Endothelial cell of umbilical vein (primary cell): Measurements from ENCODE around the gene TTC1. TPM values are rescaled to one million over a fixed set of nuclear protein-coding genes. Genes with fewer than 3 reads are reported as not detected.

ENCODE experiments used
- BruUV-seq: library from RNA; stranded (reverse); fragments of 400-500 nt; replicated peaks from 2 replicates; lab custom pipeline; 2021; lab: Mats Ljungman, UMichigan
- CTCF ChIA-PET: fragments of 300-600, 350-600 bp; sonication (Branson Sonifier 250); formaldehyde crosslinking; loops from one replicate; lab custom pipeline; 2021; ENCODE audit warnings: antibody characterized with exemption, inconsistent platforms; lab: Charles Lee
- POLR2A ChIA-PET: fragments of 300-600, 350-600 bp; sonication (Branson Sonifier 250); formaldehyde crosslinking; loops from one replicate; lab custom pipeline; 2021; ENCODE audit warnings: antibody characterized with exemption, inconsistent platforms; lab: Charles Lee
- DNase-seq: peaks from one replicate; pipeline ENCODE4 v3.0.0-alpha.2; 2011; ENCODE audit warnings: low read depth, low spot score
- FAIRE-seq: peaks from 2 replicates; lab custom pipeline; 2011; peaks lifted over from hg19 to GRCh38; lab: Jason Lieb, UNC
- H2AFZ ChIP-seq: 2 replicates; pipeline ENCODE4 v1.6.0; 2012; ENCODE audit warnings: low read depth, low read length, control low read depth, inconsistent platforms
- H3K27ac ChIP-seq: 2 replicates; pipeline ENCODE4 v1.5.1; 2011; ENCODE audit warnings: low read depth, mild to moderate bottlenecking, control low read depth, low read length, moderate library complexity; ENCODE audit not compliant: insufficient read depth
- H3K27me3 ChIP-seq, 2 experiments: 2 replicates each; pipeline versions ENCODE4 v1.6.0 to v1.6.1; 2011; ENCODE audit warnings: low read length in 2 of 2, mixed read lengths in 1 of 2; ENCODE audit not compliant: control insufficient read depth in 2 of 2, insufficient read depth in 2 of 2
- H3K36me3 ChIP-seq, 2 experiments: 2 replicates in 1 of 2; 3 replicates in 1 of 2; pipeline ENCODE4 v1.5.1; 2011; ENCODE audit warnings: low read length in 2 of 2, mild to moderate bottlenecking in 1 of 2, moderate library complexity in 1 of 2; ENCODE audit not compliant: control insufficient read depth in 2 of 2, insufficient read depth in 2 of 2; ENCODE audit errors: extremely low read depth in 1 of 2
- H3K4me1 ChIP-seq: 3 replicates; pipeline ENCODE4 v1.5.1; 2011; ENCODE audit warnings: mild to moderate bottlenecking, low read length; ENCODE audit not compliant: control insufficient read depth, insufficient read depth; ENCODE audit errors: extremely low read depth
- H3K4me2 ChIP-seq: 2 replicates; pipeline ENCODE4 v1.6.1; 2011; ENCODE audit warnings: low read length, control low read depth, mixed read lengths; ENCODE audit not compliant: insufficient read depth
- H3K4me3 ChIP-seq, 3 experiments: fragments of 200-600 bp in 1 of 3; sonication (generic), shearing (Covaris generic) in 1 of 3; replicated peaks in 1 of 3; 2 replicates each; pipeline ENCODE4 v1.5.1; 2011 to 2016; ENCODE audit warnings: control low read depth in 3 of 3, low read length in 3 of 3, mild to moderate bottlenecking in 2 of 3, inconsistent platforms in 1 of 3, low read depth in 1 of 3, moderate library complexity in 1 of 3; ENCODE audit not compliant: insufficient read depth in 1 of 3
- H3K79me2 ChIP-seq: 2 replicates; pipeline ENCODE4 v1.6.0; 2012; ENCODE audit warnings: low read length, inconsistent platforms; ENCODE audit not compliant: control insufficient read depth, insufficient read depth
- H3K9ac ChIP-seq: replicated peaks from 2 replicates; pipeline ENCODE3; 2011; ENCODE audit warnings: low read length, control low read depth; ENCODE audit not compliant: insufficient read depth; ENCODE audit errors: extremely low read depth
- H3K9me1 ChIP-seq: replicated peaks from 3 replicates; pipeline ENCODE4 v1.6.0; 2011; ENCODE audit warnings: mild to moderate bottlenecking, low read length; ENCODE audit not compliant: control insufficient read depth, insufficient read depth; ENCODE audit errors: extremely low read depth
- H3K9me3 ChIP-seq: replicated peaks from 2 replicates; pipeline ENCODE4 v1.5.1; 2012; ENCODE audit warnings: low read length, inconsistent platforms; ENCODE audit not compliant: control insufficient read depth, insufficient read depth
- H4K20me1 ChIP-seq: replicated peaks from 2 replicates; pipeline ENCODE3; 2011; ENCODE audit warnings: mild to moderate bottlenecking, low read length; ENCODE audit not compliant: control insufficient read depth, insufficient read depth; ENCODE audit errors: extremely low read depth
- EZH2 ChIP-seq: IDR thresholded peaks from 2 replicates; pipeline ENCODE4 v1.6.1; 2012; ENCODE audit warnings: borderline replicate concordance, low read depth, mild to moderate bottlenecking, moderate library complexity, low read length, inconsistent platforms; ENCODE audit not compliant: severe bottlenecking
- FOS ChIP-seq: IDR thresholded peaks from 2 replicates; pipeline ENCODE4 v1.6.1; 2011; ENCODE audit warnings: mild to moderate bottlenecking, low read length, moderate library complexity, borderline replicate concordance; ENCODE audit not compliant: insufficient read depth
- GATA2 ChIP-seq: IDR thresholded peaks from 2 replicates; pipeline ENCODE4 v1.7.0; 2011; ENCODE audit warnings: low read depth, mild to moderate bottlenecking, moderate library complexity, mixed read lengths, low read length; ENCODE audit not compliant: insufficient read length, insufficient read depth
- JUN ChIP-seq: IDR thresholded peaks from 2 replicates; pipeline ENCODE4 v1.6.1; 2011; ENCODE audit warnings: borderline replicate concordance, low read depth; ENCODE audit not compliant: insufficient read length, insufficient read depth
- MYC ChIP-seq: IDR thresholded peaks from one replicate; pipeline ENCODE4 v1.6.1; 2011; ENCODE audit warnings: mild to moderate bottlenecking, low read depth, low read length
- POLR2A ChIP-seq: IDR thresholded peaks from 2 replicates; pipeline ENCODE4 v1.6.1; 2012; ENCODE audit warnings: low read depth, mild to moderate bottlenecking, control low read depth, low read length
- POLR2AphosphoS5 ChIP-seq: IDR thresholded peaks from 2 replicates; pipeline ENCODE4 v1.6.1; 2012; ENCODE audit warnings: low read depth, mild to moderate bottlenecking, control low read depth, low read length, moderate library complexity; ENCODE audit not compliant: insufficient read depth
- dilution Hi-C: fragments of 300-500 bp; cut with MboI; formaldehyde crosslinking; loops from one replicate; pipeline ENCODE4 v1.15.0; 2019; ENCODE audit warnings: low sequenced_read_pairs; ENCODE audit not compliant: extremely low pct_ligation_motif_present
- intact Hi-C: fragments of 100-400 bp; cut with micrococcal nuclease; formaldehyde crosslinking; loops from one replicate; pipeline ENCODE4 v1.10.0; 2022
- polyA plus RNA-seq, 4 experiments: library from polyadenylated mRNA; depleted of rRNA in 3 of 4; stranded (reverse) in 3 of 4; unstranded in 1 of 4; fragments of >200 nt; gene quantifications; 2 replicates each; pipeline versions ENCODE4 v1.2.1 to v1.2.3, GENCODE V29; 2011 to 2012; ENCODE audit warnings: missing spikeins in 1 of 4
- total RNA-seq: library from RNA; stranded (reverse); gene quantifications from 2 replicates; pipeline ENCODE4 v1.2.3, GENCODE V29; 2021
- TF ChIP-seq, protein P1 (sequence below): IDR thresholded peaks from 2 replicates; pipeline ENCODE4 v1.6.1; 2011; ENCODE audit not compliant: insufficient read depth, insufficient read length
- TF ChIP-seq, protein P2 (sequence below), 2 donors: IDR thresholded peaks; 1 replicate in 1 of 2; 2 replicates in 1 of 2; pipeline ENCODE4 v1.5.1; 2011; ENCODE audit warnings: low read length in 2 of 2, mild to moderate bottlenecking in 2 of 2, moderate library complexity in 2 of 2, control low read depth in 1 of 2, inconsistent platforms in 1 of 2, low read depth in 1 of 2; ENCODE audit not compliant: insufficient read depth in 1 of 2; ENCODE audit errors: extremely low read depth in 1 of 2

TTC1 gene
- total and polyA plus RNA-seq, 2 donors (not counting 3 experiments of a cell fraction or from before 2014, with no cell fraction given): 23.9 to 62.6 TPM

DNA sequence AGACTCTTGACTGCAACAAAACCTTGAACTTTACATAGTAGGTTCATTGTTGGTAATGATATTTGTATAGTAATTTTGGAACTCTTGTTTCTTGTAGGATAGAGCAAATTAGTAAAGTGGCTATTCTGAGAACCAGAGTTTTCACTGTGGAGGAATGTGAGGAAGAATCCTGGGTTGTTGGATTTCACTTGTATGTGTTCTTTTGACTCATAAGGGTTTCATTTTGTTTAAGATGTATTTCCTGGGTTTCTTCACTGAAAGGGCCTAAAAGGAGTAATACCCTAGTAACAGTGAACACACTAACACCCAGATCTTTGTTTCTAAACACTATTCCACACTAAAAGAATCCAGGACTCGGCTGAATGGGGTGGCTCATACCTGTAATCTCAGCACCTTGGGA is 20.1 kb downstream of the TTC1 start:
- TF ChIP-seq MYC (no peak), EZH2 (no peak), POLR2A (no peak), JUN (no peak), GATA2 (no peak)
- TF ChIP-seq, protein P1, sequence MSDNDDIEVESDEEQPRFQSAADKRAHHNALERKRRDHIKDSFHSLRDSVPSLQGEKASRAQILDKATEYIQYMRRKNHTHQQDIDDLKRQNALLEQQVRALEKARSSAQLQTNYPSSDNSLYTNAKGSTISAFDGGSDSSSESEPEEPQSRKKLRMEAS: no peak
- no peak overlapping the region for H2AFZ ChIP-seq
- peaks cover 3% of the 10 kb centered on the region for H3K9me1 ChIP-seq
- peaks cover 6% of the 10 kb centered on the region for H3K4me1 ChIP-seq
- FAIRE-seq (no peak), DNase-seq (no peak)
- no peaks in the 10 kb centered on the region for H4K20me1 ChIP-seq
- no peak overlapping the region for H3K4me3 ChIP-seq
- H3K4me2 ChIP-seq: no peak overlapping the region
- no peaks in the 10 kb centered on the region for H3K9me3 ChIP-seq
- H3K36me3 ChIP-seq: peaks cover 0 to 5% of the 10 kb centered on the region in 2 experiments
- BruUV-seq: no TSS peak
- CTCF ChIA-PET: no interaction called here
- H3K9ac ChIP-seq: no peak overlapping the region
- POLR2A ChIA-PET: no interaction called here
- peaks cover 4% of the 10 kb centered on the region for H3K79me2 ChIP-seq
- dilution Hi-C loops (no loop called here), intact Hi-C loops (no loop called here)
- no peaks in the 10 kb centered on the region for H3K27me3 ChIP-seq
- H3K27ac ChIP-seq: no peak overlapping the region

DNA sequence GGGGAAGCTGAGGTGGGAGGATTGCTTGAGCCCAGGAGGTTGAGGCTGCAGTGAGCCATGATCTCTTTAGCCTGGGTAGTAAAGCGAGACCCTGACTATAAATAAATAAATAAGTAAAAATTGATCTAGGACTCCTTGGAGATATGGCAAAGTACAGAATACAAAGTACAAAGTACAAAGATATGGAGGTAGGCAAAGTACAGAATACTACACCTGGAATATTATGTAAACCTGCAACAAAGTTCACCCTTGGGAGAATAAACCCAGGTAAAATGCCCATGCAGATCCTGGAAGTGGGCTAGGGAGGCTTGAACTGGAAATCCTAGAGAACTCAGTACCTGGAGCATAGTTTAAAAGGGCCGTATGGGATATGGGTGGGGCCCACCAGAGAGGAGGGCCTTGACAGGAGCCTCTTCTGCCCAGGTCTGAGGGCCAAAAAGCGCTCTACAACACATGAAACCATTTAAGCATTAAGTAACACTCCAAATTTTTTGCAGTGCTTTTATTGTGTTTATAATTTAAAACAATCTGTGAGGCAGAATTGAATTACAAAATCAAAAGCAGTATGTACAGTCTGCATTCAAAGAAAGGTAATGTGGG is 20.7 kb downstream of the TTC1 start:
- CTCF ChIA-PET: interaction anchor here (1.4 to 1.5 kb wide), 2 partner anchors 8 to 361 kb away, joined by 5 to 9 read pairs; no protein-coding TSS in a partner anchor
- DNase-seq: no peak

More for the DNA sequence above, 20.7 kb downstream of the TTC1 start:
- H3K4me3 ChIP-seq: no peak overlapping the region
- no peak overlapping the region for H3K4me2 ChIP-seq
- no peaks in the 10 kb centered on the region for H3K9me3 ChIP-seq
- intact Hi-C loops: no loop called here
- FAIRE-seq: no peak
- H2AFZ ChIP-seq: no peak overlapping the region
- no TSS peak for BruUV-seq
- H3K36me3 ChIP-seq: peaks cover 0 to 5% of the 10 kb centered on the region in 2 experiments
- H3K79me2 ChIP-seq: peaks cover 2% of the 10 kb centered on the region
- dilution Hi-C loops: no loop called here
- H3K27me3 ChIP-seq: no peaks in the 10 kb centered on the region
- POLR2A ChIA-PET: no interaction called here
- H3K4me1 ChIP-seq: peaks cover 6% of the 10 kb centered on the region
- no peak for TF ChIP-seq FOS
- TF ChIP-seq, protein P1: no peak
- no peak for TF ChIP-seq POLR2A
- no peak for TF ChIP-seq MYC
- TF ChIP-seq, protein P2, sequence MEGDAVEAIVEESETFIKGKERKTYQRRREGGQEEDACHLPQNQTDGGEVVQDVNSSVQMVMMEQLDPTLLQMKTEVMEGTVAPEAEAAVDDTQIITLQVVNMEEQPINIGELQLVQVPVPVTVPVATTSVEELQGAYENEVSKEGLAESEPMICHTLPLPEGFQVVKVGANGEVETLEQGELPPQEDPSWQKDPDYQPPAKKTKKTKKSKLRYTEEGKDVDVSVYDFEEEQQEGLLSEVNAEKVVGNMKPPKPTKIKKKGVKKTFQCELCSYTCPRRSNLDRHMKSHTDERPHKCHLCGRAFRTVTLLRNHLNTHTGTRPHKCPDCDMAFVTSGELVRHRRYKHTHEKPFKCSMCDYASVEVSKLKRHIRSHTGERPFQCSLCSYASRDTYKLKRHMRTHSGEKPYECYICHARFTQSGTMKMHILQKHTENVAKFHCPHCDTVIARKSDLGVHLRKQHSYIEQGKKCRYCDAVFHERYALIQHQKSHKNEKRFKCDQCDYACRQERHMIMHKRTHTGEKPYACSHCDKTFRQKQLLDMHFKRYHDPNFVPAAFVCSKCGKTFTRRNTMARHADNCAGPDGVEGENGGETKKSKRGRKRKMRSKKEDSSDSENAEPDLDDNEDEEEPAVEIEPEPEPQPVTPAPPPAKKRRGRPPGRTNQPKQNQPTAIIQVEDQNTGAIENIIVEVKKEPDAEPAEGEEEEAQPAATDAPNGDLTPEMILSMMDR (IDR thresholded peaks at IDR 0.05; ENCODE audit: extremely low read depth in 1 of 2, insufficient read depth in 1 of 2, low read depth in 1 of 2, low read length in 2 of 2): no peak
- no peak for TF ChIP-seq JUN
- no peak for TF ChIP-seq EZH2
- TF ChIP-seq POLR2AphosphoS5: no peak
- no peak for TF ChIP-seq GATA2
- H3K9me1 ChIP-seq: peaks cover 3% of the 10 kb centered on the region
- H3K9ac ChIP-seq: no peak overlapping the region
- no peaks in the 10 kb centered on the region for H4K20me1 ChIP-seq
- no peak overlapping the region for H3K27ac ChIP-seq
